ENCODE data around the gene YIPF2. TPM values are rescaled to one million over a fixed set of nuclear protein-coding genes. Genes with fewer than 3 reads are reported as not detected.

Gene YIPF2
- polyA plus RNA-seq, 1 experiment = 138 TPM

DNA sequence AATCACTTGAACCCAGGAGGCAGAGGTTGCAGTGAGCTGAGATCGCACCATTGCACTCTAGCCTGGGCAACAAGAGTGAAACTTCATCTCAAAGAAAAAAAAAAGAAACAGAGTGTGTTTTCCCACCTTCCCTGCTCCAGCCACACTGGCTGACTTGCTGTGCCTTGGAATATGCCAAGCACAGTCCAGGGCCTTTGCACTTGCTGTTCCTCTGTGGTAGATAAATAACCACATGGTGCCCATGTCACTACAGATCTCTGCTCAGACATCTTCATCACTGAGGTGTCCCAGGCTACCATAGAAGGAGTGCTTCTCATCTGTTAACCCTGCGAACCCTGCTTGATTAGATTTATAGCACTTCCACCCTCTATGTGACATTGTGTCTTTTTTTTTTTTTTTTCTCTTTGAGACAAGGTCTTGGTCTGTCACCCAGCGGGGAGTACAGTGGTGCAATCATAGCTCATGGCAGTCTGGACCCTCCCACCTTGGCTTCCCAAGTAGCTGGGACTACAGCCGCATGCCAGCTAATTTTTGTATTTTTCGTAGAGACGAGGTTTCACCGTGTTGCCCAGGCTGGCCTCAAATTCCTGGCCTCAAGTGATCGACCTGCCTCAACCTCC, 42.8 kb upstream of the YIPF2 start:
- Histone ChIP-seq H3K4me3 (ENCODE audit: low read depth, low read length) (no peak overlapping the region), H3K36me3 (ENCODE audit: control insufficient read depth, insufficient read depth, low read length) (no peaks in the 10 kb centered on the region), H3K27me3 (ENCODE audit: control insufficient read depth, insufficient read depth, low read length) (no peaks in the 10 kb centered on the region)
- ChIA-PET CTCF (no interaction called here), POLR2A (no interaction called here)
- no peak for DNase-seq (ENCODE audit: low read depth)
- no peak for TF ChIP-seq CTCF (IDR thresholded peaks at IDR 0.05; ENCODE audit: insufficient read depth, low read depth, low read length)

DNA sequence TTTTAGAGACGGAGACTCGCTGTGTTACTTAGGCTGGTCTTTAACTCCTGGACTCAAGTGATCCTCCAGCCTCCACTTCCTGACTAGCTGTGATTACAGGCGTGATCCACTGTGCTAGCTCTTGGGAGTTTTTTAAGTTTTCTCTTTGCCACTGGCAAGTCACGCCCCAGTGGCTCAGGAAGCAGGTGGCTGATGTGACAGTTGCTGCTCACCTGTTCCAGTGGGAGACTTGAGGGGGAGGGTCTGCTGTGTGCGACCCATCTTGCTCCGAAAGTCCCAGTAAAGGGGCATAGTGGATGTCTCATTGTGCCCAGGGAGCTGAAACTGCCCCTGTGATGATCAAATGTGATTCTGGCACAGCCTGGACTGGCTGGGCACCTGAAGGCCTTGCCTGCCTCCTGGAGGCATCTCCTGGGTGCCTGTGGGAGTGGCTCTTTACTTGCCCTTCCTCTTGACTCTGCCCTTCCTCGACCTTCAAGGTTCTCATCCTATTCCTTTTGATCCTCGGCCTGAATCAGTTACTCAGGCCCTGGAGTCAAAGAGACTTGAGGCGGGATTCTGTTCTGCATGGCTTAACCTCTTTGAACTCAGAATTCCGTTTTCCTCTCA, 40.2 kb upstream of the YIPF2 start:
- Histone ChIP-seq H3K27me3 (ENCODE audit: control insufficient read depth, insufficient read depth, low read length) (no peaks in the 10 kb centered on the region), H3K36me3 (ENCODE audit: control insufficient read depth, insufficient read depth, low read length) (no peaks in the 10 kb centered on the region), H3K4me3 (ENCODE audit: low read depth, low read length) (no peak overlapping the region)
- no peak for DNase-seq (ENCODE audit: low read depth)
- ChIA-PET CTCF (no interaction called here), POLR2A (interaction anchor here (0.7 kb wide), 1 partner anchor 29 kb away, joined by 5 read pairs; no protein-coding TSS in a partner anchor)
- TF ChIP-seq CTCF (IDR thresholded peaks at IDR 0.05; ENCODE audit: insufficient read depth, low read depth, low read length) = no peak

- TF ChIP-seq CTCF (IDR thresholded peaks at IDR 0.05; ENCODE audit: insufficient read depth, low read depth, low read length) = no peak
- CTCF ChIA-PET = interaction anchor here (0.9 to 1.5 kb wide), 2 partner anchors 16 to 25 kb away, joined by 3 read pairs; no protein-coding TSS in a partner anchor
- POLR2A ChIA-PET = interaction anchor here (0.7 kb wide), 1 partner anchor 9 kb away, joined by 10 read pairs; no protein-coding TSS in a partner anchor
Observed at GRCh38 chr19:10966809-10967208, 38.4 kb upstream of the YIPF2 start.

GRCh38 chr19:10965398-10965797, 37.0 kb upstream of the YIPF2 start:
- Histone ChIP-seq H3K4me3 (ENCODE audit: low read depth, low read length) (no peak overlapping the region), H3K27me3 (ENCODE audit: control insufficient read depth, insufficient read depth, low read length) (no peaks in the 10 kb centered on the region), H3K36me3 (ENCODE audit: control insufficient read depth, insufficient read depth, low read length) (no peaks in the 10 kb centered on the region)
- CTCF ChIA-PET = interaction anchor here (0.5 kb wide), 1 partner anchor 34 kb away, joined by 3 read pairs; no protein-coding TSS in a partner anchor
- POLR2A ChIA-PET = no interaction called here
- TF ChIP-seq CTCF (IDR thresholded peaks at IDR 0.05; ENCODE audit: insufficient read depth, low read depth, low read length) = no peak
- no peak for DNase-seq (ENCODE audit: low read depth)

More at GRCh38 chr19:10966809-10967208, 38.4 kb upstream of the YIPF2 start:
- DNase-seq (ENCODE audit: low read depth) = no peak
- no peaks in the 10 kb centered on the region for H3K36me3 ChIP-seq (ENCODE audit: control insufficient read depth, insufficient read depth, low read length)
- no peak overlapping the region for H3K4me3 ChIP-seq (ENCODE audit: low read depth, low read length)
- no peaks in the 10 kb centered on the region for H3K27me3 ChIP-seq (ENCODE audit: control insufficient read depth, insufficient read depth, low read length)

- ChIA-PET POLR2A (no interaction called here), CTCF (interaction anchor here (0.5 kb wide), 1 partner anchor 34 kb away, joined by 3 read pairs; no protein-coding TSS in a partner anchor)
- Histone ChIP-seq H3K36me3 (ENCODE audit: control insufficient read depth, insufficient read depth, low read length) (no peaks in the 10 kb centered on the region), H3K27me3 (ENCODE audit: control insufficient read depth, insufficient read depth, low read length) (no peaks in the 10 kb centered on the region), H3K4me3 (ENCODE audit: low read depth, low read length) (no peak overlapping the region)
- TF ChIP-seq CTCF (IDR thresholded peaks at IDR 0.05; ENCODE audit: insufficient read depth, low read depth, low read length) = no peak
- no peak for DNase-seq (ENCODE audit: low read depth)
Observed at GRCh38 chr19:10964903-10965302, 36.5 kb upstream of the YIPF2 start.

Data from BJ (cell line).